Hematopoietic multipotent progenitor cell treated with erythropoietin and hydrocortisone succinate and interleukin-3 and kit ligand, for 4 days (in vitro differentiated cells): ENCODE measurements around the gene WNT3A.

Experiments
- DNase-seq: peaks from one replicate; pipeline ENCODE4 v3.0.0-alpha.2; 2015

The WNT3A gene

DNA sequence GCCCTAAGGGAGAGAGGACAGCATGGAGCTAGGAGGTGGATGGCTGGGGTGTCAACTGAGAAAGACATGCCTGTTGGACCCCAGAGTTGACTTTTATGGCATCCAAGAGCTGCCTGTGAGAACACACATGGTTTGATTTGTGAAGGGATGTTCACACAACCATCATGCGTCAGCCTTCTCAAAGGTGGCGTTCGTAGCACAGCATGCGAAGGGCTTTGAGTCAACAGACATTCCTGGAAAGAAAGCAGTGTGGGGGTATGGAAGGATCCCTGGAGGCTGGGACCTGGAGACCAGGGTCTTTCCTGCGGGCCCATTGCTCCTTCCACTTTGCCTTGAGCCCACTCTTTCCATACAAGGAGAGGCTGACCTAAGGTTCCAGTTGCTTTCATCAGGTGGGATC is 6.4 kb upstream of the WNT3A start:
- no peak for DNase-seq

DNA sequence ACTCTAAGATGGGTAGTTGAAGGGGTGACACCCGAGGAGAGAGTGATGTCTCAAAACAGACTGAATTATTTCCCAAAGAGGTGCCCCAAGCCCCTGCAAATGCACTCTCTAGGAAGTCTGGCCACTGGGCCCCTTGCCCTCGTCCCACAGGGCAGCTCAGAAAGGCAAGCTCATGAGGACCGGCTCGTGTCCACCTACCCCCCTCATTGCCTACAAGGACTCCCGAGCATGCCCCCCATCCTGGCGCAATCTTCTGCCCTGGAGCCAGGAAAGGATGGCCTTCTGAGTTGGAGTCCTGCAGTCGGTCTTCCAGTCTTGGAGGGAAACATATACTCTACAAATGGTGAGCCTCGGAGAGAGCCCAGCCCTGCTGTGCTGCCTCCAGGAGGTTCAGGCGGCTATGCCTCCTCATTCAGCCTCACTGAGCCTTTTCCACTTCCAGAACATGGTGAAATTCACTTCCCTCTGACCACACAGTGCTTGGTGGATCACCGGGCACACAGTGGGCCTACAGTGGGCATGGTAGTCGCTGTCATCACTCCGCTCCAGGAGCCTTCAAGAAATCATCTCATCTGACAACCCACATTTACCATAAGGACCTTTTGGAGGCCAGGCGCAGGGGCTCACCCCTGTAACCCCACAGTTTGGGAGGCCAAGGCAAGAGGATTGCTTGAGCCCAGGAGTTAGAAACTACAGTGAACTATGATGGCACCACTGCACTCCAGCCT is 5.8 kb upstream of the WNT3A start:
- no peak for DNase-seq

DNA sequence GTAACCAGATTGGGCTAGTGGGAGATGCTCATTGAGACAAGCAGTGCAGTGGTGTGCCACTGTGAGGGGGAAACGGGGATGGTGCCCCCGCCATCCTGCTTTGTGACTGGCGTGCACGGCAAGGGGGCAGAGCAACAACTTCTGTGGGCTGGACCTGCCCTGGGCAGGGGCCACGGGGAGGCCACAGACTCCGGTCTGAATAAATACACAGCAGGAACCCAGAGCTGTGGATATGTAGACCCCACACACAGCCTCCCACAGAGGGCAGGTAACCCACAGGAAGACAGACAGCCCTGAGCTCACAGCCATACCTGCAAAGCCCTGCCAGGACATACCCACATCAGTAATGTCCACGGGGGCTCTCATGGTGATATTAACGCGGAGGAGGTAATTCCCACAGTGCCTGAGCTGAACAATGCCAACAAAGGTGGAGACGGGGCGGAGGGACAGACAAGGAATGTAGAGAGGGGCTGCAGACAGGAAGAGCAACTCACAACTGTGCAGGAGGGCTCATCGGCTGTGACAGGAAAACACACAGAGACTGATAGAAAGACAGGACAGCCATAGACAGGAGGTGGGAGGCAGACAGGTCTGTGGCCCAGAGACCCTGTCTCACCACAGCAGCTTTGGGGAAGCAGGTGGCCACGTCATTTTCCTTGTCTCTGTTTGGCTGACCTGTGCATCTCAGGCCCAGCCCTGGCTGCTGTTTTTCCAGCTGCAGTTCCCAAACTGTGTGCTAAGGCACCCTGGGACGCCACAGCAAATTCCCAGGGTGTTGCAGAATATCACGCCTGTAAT is 4.9 kb upstream of the WNT3A start:
- DNase-seq: no peak

DNA sequence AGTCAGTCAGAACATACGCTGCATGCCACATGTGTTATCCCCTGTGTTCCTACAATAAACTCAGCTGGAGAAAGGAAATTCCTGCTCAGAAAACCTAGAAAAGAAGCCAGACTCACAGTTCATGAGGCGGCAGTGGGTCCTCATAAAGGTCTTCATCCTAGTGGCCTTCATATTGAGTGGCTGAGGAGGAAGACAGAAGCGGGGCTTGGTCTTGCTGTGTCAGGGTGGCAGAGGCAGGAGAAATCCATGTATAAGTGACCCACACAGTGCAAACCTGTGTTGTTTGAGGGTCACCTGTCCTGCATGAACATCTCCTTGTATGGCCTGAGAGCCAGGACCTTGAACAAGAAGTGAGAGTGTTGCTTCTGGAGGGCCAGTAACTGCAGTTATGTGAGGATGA is 4.0 kb upstream of the WNT3A start:
- DNase-seq: no peak

DNA sequence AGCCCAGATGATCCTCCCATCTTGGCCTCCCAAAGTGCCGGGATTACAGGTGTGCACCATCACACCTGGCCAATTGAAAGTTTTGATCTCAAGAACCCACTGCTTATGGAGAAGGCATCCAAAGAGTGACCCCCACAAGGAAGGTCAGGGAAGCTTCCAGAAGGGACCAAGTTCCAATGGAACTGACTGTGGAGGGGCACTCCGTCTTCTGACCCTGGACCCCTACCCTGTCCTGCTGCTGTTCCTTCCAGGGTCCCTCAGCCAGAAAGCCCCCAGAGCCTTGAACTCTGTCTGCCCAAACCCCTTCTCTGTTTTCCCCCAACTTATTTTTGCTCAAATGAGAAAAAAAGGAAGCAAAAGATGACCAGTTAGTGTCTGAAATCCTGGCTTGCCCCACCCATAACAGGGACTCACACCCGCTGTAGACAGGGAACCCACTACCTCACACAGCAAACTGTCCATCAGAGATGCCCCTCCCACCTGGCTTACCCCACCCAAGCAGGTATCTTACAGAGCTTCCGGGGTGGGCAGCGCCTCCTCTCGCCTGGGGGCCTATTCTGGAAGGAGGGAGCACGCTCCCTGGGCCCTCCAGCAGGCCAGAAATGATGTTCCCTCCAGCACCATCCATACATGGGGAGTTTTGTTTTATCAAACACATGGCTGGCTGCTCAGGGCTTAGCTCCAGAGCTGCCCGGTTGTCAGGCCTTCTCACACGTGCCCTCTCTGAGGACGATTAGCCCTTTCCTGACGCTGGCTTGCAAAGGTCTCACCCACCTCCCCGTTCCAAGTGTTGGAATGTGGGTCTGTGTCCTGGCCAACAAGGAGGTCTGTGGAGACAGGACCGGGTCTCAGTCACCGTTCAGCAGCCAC is 3.1 kb upstream of the WNT3A start:
- no peak for DNase-seq

DNA sequence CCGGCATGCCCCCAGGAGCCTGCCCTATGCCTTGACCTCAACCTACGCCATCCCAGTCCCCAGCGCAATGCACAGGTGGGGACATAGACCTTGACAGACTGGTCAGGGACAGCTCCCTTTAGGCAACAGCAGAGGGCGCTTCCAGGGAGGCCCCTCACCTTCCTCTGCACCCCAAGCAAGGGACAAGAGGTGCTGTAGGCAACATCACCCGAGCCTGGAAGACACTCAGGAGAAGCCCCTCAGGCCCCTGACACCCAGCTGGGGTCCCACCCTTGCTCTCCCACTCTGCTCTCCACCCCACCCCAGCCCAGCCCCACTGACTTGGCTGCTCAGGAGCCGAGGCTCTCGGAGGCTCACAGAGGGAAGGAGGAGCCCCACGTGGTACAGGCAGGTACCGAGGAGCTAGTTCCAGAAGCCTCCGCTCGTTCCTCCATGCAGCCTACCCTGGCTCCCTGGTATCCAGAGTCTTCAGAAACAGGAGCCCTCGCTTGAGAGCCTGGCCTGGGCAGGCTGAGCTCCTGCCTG is 2.4 kb upstream of the WNT3A start:
- peak; percentile 59 for DNase-seq

DNA sequence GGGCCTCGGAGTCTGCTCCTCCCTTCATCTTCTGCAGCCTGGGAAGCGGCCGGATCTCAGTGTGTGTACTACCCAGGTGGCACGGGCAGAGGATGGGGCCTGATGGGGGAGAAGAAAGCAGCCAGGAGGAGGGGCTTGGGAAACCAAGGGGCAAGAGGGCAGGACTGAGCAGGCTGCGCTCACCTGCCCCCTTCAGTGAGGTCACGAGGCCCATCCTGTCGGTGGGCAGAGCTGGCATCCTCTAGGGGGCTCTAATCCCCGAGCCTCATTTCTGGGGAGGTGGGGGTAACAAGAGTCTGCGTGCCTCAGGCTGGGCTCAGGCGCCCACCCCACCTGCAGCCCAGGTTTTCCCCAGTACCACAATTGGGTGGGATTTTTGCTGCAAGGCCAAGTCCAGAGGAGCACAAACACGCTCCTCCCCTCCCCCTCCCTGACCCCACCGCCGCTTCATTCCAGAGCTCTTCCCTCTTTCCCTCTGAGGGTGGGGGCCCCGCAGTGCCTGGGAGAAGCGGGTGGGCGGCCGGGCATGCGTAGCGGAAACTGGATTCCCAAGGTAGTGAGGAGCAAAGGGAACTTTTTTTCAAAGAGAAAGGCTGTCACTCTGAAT is 1.8 kb upstream of the WNT3A start:
- DNase-seq: no peak

DNA sequence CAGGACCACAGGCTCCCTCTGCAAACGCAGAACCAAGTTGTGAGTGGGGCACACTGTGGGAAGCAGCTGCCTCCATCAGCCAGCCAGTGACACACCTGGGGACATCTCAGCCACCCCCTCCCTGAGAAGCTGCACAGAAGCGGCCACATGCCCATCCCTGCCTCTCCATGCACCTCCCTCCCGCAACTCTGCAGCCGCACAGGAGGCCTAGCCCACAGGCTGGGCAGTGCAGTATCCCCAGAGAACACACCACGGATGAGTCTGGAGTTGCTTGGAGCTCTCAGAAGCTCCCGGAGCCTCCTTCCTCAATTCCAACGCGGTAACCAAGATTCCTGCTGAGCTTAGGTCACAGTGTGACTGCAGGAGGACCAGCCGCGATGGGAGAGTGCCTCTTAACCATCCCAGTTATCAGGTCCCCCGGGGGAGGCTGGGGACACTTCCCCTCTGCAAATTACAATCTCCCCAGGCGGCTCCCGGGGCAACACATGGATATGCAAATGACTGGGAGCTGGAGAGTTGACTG is 1.2 kb upstream of the WNT3A start:
- no peak for DNase-seq

DNA sequence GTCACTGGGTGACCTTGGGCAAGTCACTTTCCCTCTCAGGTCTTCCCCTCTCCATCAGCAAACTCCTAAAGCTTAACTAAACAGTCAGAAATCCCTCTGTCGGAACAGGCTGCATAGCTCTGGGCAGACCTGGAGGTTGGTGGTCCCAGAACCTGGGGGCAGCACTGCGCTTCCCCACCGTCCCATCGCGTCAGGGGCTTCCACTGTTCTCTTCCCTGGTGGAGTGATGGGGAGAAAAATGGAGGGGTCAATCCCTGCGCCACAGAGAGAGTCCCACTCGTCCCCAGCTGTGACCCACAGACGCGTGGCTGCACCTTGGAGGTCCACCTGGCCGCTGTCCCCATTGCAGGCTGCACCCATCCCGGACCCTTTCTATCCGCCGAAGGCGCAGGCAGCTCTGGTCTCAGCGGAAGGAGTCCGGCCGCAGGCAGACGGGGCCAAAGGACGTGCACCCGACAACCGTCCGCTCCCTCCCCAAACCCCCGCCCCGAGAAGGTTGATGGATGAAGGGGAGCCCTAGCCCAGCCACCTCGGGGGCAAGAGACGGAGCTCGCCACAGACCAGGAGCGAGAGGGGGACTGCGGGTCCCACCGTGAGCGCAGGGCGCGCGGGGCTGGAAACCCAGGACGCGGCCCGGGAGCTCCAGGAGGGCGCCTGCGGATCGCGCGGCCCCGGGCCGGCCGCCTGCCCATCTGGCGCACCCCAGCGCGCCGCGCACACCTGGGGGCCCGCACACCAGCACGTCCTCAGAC is 588 bp upstream of the WNT3A start:
- no peak for DNase-seq

DNA sequence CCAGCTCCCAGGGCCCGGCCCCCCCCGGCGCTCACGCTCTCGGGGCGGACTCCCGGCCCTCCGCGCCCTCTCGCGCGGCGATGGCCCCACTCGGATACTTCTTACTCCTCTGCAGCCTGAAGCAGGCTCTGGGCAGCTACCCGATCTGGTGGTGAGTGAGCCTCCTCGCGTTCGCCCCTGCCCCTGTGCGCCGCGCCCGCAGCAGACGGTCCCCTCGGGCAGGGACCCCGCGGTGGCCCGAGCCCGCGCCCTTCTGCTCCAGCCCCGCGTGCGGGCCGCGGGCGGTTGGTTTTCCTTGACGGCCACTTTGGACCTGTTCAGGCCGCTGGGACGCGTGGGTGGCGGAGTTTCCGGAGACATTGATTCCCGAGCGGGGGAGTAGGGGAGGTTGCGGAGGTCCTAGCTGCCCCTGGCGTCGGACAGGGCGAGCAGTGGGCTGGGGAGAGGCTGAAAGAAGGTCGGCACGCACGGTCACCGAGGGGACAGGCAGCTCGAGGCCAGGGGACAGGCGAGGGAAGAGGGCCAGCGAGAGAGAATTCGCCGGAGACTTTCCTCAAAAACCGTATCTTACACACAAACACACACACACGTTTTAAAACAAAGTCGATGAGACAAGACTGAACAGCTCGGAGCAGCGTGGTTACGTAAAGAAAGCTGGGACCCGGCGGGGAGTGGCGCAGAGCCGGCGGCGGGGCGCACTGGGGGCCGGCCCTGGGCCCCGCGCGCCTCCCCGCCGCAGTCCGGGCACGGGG is 427 bp downstream of the WNT3A start:
- no peak for DNase-seq

DNA sequence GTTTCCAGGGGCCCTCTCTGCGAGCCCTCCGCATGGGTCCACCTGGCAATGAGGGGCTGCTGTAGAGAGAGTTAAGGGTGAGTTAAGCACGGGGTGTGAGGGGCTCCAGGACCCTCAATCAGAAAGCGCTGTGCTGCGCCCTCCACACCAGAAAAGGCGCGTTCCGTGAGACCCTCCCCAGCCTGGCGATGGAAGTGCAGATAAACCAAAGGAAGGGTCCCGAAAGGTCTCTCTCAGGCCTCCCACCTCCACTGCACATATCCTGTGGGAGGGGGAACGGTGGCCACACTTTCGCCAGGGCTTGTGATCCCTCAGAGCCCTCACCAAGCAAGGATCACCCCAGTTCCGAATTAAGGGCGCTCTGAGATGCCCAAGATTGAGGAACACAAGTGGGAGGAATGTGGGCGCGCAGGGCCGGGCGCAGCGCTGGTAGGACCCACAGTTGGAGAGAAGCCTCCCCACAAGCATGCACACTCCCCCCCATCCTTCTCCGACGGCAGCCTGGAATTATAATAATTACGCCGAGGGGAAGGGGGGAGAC is 1.1 kb downstream of the WNT3A start:
- DNase-seq: peak; percentile 23

DNA sequence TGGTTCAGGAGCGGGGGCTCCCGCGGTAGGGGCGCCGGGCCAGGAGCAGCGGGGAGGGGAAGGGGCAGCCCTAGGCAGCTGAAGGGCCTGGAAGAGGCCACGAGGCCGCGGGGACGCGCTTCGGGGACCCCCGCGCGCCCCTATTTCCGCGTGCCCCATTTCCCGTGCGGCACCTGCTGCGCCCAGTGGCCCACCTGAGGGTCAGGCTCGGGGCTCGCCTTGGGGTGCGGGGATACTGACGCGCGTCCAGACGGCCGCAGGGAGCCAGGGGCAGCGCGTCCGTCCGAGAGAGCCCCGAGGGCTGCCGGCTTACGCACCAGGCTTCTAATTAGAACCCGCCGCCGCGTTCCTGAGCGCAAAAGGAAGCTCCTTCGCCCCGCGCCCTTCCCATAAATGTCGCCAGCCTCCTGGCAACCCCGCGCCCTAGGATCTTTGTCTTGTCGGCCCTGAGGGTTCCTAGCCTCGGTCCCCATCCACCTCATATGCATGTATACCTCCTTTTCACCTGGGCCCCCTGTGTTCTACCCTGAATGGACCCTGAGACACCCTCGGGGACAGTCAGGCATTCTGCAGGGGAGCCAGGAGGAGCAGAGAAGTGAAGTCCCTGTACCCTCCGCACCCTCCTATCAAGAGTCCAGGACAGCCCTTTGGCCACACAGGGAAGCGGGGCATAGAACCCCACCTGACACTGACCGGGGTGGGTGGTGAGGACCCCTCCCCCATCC is 1.8 kb downstream of the WNT3A start:
- no peak for DNase-seq

DNA sequence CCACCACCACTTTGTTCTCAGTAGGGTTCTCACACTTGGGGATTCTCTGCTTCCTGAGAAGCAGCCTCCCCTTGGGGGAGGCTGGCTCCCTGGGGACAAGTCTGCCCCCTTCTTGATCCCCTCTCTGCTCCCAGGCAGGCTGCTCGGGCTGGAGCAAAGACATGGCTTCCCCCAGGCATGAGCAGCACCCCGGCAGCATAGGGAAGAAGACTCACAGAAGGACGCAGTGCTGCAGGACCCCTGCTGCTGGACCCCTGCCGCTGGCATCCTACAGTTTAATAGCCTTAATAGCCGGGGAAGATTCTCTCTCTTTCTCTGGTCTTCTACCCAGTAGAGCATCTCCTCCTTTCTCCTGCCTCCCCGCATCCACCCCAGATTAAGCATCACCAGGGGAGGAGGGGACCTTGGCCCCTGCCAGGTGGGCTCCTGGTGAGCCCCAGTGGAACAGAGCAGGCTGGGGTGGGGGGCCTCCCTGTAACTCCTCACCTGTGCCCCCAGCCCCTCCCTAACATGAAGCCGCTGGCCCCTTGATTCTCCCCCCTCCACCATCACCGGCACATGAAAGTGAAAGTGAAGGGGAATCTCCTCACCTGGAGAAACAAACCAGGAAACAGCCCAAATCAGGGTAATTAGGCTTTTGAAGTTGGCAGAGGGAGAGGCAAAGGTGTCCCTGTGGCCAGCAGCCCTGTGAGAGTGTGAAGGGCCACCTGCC is 2.5 kb downstream of the WNT3A start:
- no peak for DNase-seq

DNA sequence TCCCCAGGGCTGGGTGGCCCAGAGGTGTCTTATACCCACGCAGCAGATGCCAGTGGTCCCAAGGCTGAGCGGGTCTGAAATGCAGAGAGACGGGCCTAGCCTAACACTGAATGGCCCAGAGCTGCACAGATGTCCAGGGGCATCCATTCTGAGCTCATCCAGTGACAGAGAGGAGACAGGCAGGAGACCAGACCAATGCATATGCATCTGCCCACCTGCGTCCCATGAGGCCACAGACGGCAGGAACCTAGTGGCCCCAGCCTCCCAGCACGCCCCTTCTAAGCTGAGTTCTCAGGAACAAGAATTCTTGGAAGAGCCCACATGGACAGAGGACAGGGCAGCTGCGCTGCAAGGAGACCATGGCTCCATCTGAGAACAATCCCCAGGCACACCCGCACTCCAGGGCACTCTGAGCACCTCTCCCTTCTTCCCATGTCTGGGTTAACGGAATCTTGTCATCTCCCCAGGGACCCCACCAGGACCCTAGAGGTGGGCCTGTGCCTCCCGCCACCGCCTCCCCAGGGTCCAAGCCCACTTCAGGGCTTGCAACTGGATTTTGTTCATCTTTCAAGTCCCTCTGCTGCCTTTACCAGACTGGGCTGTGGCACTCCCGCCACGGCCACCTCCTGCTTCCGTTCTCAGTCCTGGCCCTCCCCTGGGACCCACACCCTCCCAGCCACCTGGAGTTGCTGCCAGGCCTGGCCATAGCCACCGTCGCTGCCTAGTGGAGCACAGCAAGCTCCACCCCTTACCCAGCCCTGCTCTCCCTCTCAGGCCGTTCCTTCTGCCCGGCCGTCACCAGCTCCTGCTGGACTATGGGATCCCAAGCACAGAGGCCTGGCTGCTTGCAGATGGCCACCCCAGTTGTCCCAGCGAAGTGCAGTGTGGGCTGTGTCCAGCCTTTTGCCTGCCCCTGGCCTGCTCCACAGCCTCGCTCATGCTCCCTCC is 3.3 kb downstream of the WNT3A start:
- DNase-seq: no peak

DNA sequence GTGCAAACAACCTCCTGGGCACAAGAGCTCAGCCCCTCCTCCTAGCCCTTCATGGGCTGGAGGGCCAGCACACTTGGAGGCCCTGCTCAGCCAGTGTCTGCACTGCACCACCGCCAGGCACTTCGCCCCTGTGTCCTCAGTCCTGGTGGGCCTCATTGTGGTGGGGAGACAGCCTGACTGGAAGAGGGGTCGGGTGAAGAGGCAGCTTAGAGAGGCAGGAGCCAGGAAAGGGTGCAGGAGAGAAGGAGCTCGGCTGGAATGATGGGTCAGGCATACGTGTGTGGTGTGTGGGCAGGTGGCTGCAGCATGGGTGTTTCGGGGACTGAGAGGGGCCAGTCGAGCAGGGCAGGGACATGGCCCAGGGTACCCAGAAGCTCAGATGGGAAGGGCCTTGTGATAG is 4.1 kb downstream of the WNT3A start:
- no peak for DNase-seq

DNA sequence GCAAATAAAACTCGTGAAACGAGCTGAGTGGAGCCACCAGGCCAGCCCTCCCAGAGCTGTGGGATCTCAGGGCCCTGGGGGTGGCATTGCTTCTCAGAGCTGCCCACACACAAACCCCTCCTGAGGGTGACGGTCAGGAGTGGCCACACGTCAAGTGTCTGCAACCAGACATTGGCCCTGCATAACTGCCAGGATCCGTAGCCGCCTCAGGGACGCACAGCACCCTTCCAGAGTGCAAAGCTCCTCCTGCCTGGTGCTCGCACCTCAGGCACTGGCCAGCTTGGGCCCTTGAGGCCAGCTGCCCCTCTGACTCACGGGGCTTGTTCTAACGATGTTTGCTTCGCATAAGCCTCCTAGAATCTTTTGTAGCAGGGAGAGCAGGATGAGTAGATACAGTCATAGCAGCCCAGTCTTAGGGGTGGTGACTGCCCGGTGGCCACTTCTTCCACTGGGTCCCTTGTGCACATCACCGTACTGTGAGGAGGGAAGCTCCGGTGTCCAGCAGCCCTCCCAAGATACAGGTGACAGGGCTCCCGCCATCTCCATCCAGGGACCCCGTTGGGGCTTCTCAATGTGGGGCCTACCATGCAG is 5.0 kb downstream of the WNT3A start:
- no peak for DNase-seq

DNA sequence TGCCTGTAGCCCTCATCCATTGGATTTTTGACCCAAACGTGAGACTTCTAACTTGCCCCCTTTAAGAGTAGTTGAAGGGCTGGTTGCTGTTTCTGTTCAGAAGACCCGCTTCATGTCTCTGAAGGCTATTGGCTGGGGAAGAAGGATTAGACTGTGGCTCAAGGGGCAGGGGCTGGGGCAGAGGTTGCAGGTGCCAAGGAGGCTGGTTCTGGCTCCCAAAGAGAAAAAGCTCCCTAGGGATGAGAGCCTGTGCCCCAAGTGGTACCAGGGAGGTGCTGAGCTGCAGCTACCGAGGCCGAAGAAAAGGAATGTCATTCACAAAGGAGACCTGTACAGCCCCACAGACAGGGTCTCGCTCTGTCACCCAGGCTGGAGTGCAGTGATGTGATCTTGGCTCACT is 5.8 kb downstream of the WNT3A start:
- DNase-seq: no peak
